CD14-positive monocyte (primary cell): ENCODE data around the gene LMNTD2. TPM values are rescaled to one million over a fixed set of nuclear protein-coding genes. Genes with fewer than 3 reads are reported as not detected.

ENCODE experiments used
- DNase-seq, 3 donors: peaks; one replicate each; pipeline ENCODE4 v3.0.0-alpha.2; 2011 to 2022
- H2AFZ ChIP-seq: 2 replicates; pipeline ENCODE4 v1.6.0; 2012; ENCODE audit warnings: mild to moderate bottlenecking, low read depth, low read length, inconsistent platforms; ENCODE audit not compliant: insufficient read depth, poor library complexity, severe bottlenecking
- H3K27ac ChIP-seq, 2 donors: 1 replicate in 1 of 2; 2 replicates in 1 of 2; pipeline ENCODE4 v1.5.1; 2012 to 2013; ENCODE audit warnings: low read length in 2 of 2, control low read depth in 1 of 2, inconsistent platforms in 1 of 2, low read depth in 1 of 2, mild to moderate bottlenecking in 1 of 2
- H3K27me3 ChIP-seq, 2 donors: one replicate each; pipeline versions ENCODE4 v1.6.0 to v1.6.1; 2011 to 2013; ENCODE audit warnings: low read length in 2 of 2; ENCODE audit not compliant: control insufficient read depth in 2 of 2, insufficient read depth in 2 of 2
- H3K36me3 ChIP-seq, 2 donors: replicated peaks in 1 of 2; 1 replicate in 1 of 2; 2 replicates in 1 of 2; pipeline versions ENCODE4 v1.5.1 to v1.6.1; 2012 to 2013; ENCODE audit warnings: low read length in 2 of 2, control low read depth in 1 of 2, inconsistent platforms in 1 of 2, mild to moderate bottlenecking in 1 of 2; ENCODE audit not compliant: insufficient read depth in 2 of 2, control insufficient read depth in 1 of 2
- H3K4me1 ChIP-seq, 2 donors: 1 replicate in 1 of 2; 2 replicates in 1 of 2; pipeline versions ENCODE4 v1.5.1 to v1.6.1; 2012 to 2013; ENCODE audit warnings: low read length in 2 of 2, control low read depth in 1 of 2, inconsistent platforms in 1 of 2, mild to moderate bottlenecking in 1 of 2, moderate library complexity in 1 of 2; ENCODE audit not compliant: insufficient read depth in 2 of 2, control insufficient read depth in 1 of 2
- H3K4me2 ChIP-seq: replicated peaks from 2 replicates; pipeline ENCODE3; 2012; ENCODE audit warnings: low read length, moderate library complexity, mild to moderate bottlenecking; ENCODE audit not compliant: poor library complexity, severe bottlenecking; ENCODE audit errors: extremely low read depth
- H3K4me3 ChIP-seq, 3 experiments: fragments of 200-600 bp in 1 of 3; sonication (generic) in 1 of 3; replicated peaks in 1 of 3; 1 replicate in 2 of 3; 2 replicates in 1 of 3; pipeline ENCODE4 v1.5.1; 2011 to 2013; ENCODE audit warnings: low read length in 3 of 3, mild to moderate bottlenecking in 3 of 3, control low read depth in 2 of 3, low read depth in 2 of 3, inconsistent platforms in 1 of 3, moderate library complexity in 1 of 3
- H3K79me2 ChIP-seq: 2 replicates; pipeline ENCODE4 v1.6.0; 2012; ENCODE audit warnings: mild to moderate bottlenecking, control low read depth, inconsistent platforms, low read length, moderate library complexity; ENCODE audit not compliant: insufficient read depth
- H3K9ac ChIP-seq: 2 replicates; pipeline ENCODE4 v1.6.0; 2017; ENCODE audit warnings: low read length, mild to moderate bottlenecking; ENCODE audit not compliant: insufficient read depth, poor library complexity, severe bottlenecking
- H3K9me3 ChIP-seq, 2 donors: replicated peaks in 1 of 2; 1 replicate in 1 of 2; 2 replicates in 1 of 2; pipeline versions ENCODE4 v1.5.1 to v1.6.1; 2012 to 2013; ENCODE audit warnings: low read length in 2 of 2, control low read depth in 1 of 2; ENCODE audit not compliant: control insufficient read depth in 1 of 2, insufficient read depth in 1 of 2
- H4K20me1 ChIP-seq: 2 replicates; pipeline ENCODE4 v1.6.0; 2012; ENCODE audit warnings: mild to moderate bottlenecking, low read length, control low read depth, moderate library complexity; ENCODE audit not compliant: insufficient read depth
- H3K27ac Mint-ChIP-seq, 7 donors: one replicate each; pipeline ENCODE4 v1.8.0; 2020; ENCODE audit warnings: mild to moderate bottlenecking in 7 of 7, mixed read lengths in 7 of 7, moderate library complexity in 6 of 7, inconsistent platforms in 2 of 7
- H3K27me3 Mint-ChIP-seq, 3 donors: one replicate each; pipeline ENCODE4 v1.8.0; 2021 to 2022; ENCODE audit warnings: low read depth in 3 of 3, mild to moderate bottlenecking in 3 of 3, mixed read lengths in 3 of 3, moderate library complexity in 3 of 3, inconsistent platforms in 1 of 3
- H3K36me3 Mint-ChIP-seq, 2 donors: one replicate each; pipeline ENCODE4 v1.8.0; 2020; ENCODE audit warnings: mixed read lengths in 2 of 2, inconsistent platforms in 1 of 2, mild to moderate bottlenecking in 1 of 2
- H3K4me1 Mint-ChIP-seq: one replicate; pipeline ENCODE4 v1.8.0; 2020; ENCODE audit warnings: mild to moderate bottlenecking, mixed read lengths
- H3K4me3 Mint-ChIP-seq, 2 donors: one replicate each; pipeline ENCODE4 v1.8.0; 2020; ENCODE audit warnings: mild to moderate bottlenecking in 2 of 2, mixed read lengths in 2 of 2, moderate library complexity in 1 of 2
- H3K9me3 Mint-ChIP-seq, 7 donors: one replicate each; pipeline ENCODE4 v1.8.0; 2020 to 2022; ENCODE audit warnings: mixed read lengths in 7 of 7, mild to moderate bottlenecking in 6 of 7, moderate library complexity in 6 of 7, inconsistent platforms in 2 of 7
- WGBS: methylation state at CpG from one replicate; pipeline ENCODE4 v1.1.5; 2013; ENCODE audit warnings: missing lambda C conversion rate; ENCODE audit not compliant: insufficient coverage; 5-methylcytosine and 5-hydroxymethylcytosine counted together
- intact Hi-C, 2 donors: fragments of 100-400 bp; cut with micrococcal nuclease; formaldehyde crosslinking; loops; one replicate each; pipeline versions ENCODE4 v1.15.0 to v1.15.1; 2023
- polyA plus RNA-seq, 3 donors: library from polyadenylated mRNA; depleted of rRNA in 1 of 3; unstranded in 2 of 3; stranded (reverse) in 1 of 3; fragments of 300-500 nt in 2 of 3; fragments of >200 nt in 1 of 3; fragmentation: Illumina TruSeq in 2 of 3; gene quantifications; 1 replicate in 2 of 3; 2 replicates in 1 of 3; pipeline ENCODE4 v1.2.3, GENCODE V29; 2012 to 2021
- TF ChIP-seq, protein P1 (sequence below): fragments of 200-600 bp; IDR thresholded peaks from one replicate; pipeline ENCODE4 v1.8.0; 2022; ENCODE audit warnings: antibody characterized with exemption, mild to moderate bottlenecking

The LMNTD2 gene
- polyA plus RNA-seq, 3 donors = 0.67 to 10.6 (median 1.2) TPM

DNA sequence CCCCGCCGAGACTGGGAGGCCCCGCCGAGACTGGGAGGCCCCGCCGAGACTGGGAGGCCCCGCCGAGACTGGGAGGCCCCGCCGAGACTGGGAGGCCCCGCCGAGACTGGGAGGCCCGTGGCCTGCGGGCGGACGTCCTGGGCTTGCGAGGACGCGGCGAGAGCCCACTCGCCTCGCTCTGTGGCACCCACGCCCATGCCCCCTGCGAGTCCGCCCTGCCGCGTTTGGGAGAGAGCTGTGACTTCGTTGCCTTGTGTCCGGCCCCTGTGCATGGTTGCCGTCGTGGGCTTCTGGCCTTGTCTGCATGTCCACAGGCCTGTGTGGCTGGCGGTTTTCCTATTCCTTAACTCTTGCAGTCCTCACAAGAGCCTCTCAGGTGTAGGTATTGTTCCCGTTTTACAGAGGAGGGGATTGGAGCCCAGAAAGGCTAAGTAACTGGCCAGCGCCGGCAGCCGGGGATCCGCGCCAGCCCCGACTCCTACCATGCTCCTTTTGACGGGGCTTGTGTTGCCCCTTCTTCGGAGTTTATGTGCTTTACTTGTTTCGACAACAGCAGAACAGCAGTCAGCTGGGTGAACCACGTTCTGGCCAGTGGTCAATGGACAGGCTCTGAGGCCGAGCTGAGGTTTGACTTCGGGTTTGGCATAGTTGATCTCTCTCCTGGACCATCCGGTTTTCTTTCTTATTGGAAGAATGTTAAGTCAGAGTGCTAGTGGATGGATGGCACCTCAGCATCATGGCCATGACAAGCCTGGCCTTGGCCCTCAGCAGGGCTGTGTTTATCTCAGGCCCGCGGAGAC lies 16.5 kb upstream of the LMNTD2 start:
- H3K9ac ChIP-seq = peak overlapping the region; percentile 81
- peaks cover 22 to 33% (median 27%) of the 10 kb centered on the region in 3 donors for H3K27me3 Mint-ChIP-seq
- intact Hi-C loops = loop anchor here (2.0 to 5.0 kb wide), 3 partner anchors 16 to 70 kb away; partner anchors contain the start of genes LMNTD2 (in 1 of the 2), RASSF7 (in 1 of the 2) and RNH1 (in 1 of the 2)

More for the DNA sequence above, 16.5 kb upstream of the LMNTD2 start:
- Histone ChIP-seq H3K4me3 (peak overlapping the region; percentile 79 to 91 (median 79)), H3K9me3 (peaks cover 0 to 3% of the 10 kb centered on the region in 2 donors), H3K4me2 (peak overlapping the region; percentile 98), H3K4me1 (peaks cover 22 to 40% of the 10 kb centered on the region in 2 donors), H2AFZ (no peak overlapping the region), H3K27me3 (peaks cover 8 to 24% of the 10 kb centered on the region in 2 donors), H3K79me2 (peaks cover 53% of the 10 kb centered on the region), H3K27ac (peak overlapping the region; percentile 53 to 87), H3K36me3 (peaks cover 10 to 11% of the 10 kb centered on the region in 2 donors), H4K20me1 (peaks cover 52% of the 10 kb centered on the region)
- Mint-ChIP-seq H3K9me3 (peaks cover 0 to 11% (median 3%) of the 10 kb centered on the region in 7 donors), H3K4me3 (peak overlapping the region; percentile 85 to 89), H3K4me1 (peaks cover 37% of the 10 kb centered on the region), H3K27ac (peak overlapping the region in 6 of 7 donors; percentile 70 to 90 (median 80)), H3K36me3 (peaks cover 16 to 18% of the 10 kb centered on the region in 2 donors)
- 3% methylated on average over 36 of the region's 48 CpGs for WGBS
- no peak for DNase-seq
- TF ChIP-seq, protein P1, sequence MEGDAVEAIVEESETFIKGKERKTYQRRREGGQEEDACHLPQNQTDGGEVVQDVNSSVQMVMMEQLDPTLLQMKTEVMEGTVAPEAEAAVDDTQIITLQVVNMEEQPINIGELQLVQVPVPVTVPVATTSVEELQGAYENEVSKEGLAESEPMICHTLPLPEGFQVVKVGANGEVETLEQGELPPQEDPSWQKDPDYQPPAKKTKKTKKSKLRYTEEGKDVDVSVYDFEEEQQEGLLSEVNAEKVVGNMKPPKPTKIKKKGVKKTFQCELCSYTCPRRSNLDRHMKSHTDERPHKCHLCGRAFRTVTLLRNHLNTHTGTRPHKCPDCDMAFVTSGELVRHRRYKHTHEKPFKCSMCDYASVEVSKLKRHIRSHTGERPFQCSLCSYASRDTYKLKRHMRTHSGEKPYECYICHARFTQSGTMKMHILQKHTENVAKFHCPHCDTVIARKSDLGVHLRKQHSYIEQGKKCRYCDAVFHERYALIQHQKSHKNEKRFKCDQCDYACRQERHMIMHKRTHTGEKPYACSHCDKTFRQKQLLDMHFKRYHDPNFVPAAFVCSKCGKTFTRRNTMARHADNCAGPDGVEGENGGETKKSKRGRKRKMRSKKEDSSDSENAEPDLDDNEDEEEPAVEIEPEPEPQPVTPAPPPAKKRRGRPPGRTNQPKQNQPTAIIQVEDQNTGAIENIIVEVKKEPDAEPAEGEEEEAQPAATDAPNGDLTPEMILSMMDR = no peak
